ENCODE results near the gene CDKAL1. TPM values are rescaled to one million over a fixed set of nuclear protein-coding genes. Genes with fewer than 3 reads are reported as not detected.

CDKAL1 gene
- total and polyA plus RNA-seq, 2 of the 8 experiments (the other 6 are each of a cell fraction or from before 2014, with no cell fraction given) = 8.4 to 24.6 TPM

DNA sequence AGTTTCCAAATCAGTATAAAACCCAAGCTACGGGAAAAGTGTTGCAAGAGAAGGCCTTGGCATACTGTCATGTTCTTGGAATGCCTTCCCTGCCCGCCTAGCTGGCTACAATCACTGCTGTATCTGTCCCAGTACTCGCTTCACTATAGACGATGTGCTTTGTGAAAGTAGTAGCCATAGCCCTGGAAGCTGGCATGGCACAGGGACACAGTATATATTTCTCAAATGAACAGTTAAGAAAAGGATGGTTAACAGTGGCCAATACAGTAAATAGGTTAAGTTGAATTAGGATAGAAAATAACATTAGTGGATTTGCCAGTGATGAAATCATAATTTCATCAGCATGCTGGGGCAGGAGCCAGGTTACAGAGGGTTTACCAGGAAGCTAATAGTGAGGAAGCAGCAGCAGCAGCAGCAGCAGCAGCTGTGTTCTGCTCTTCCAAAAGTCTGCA, 499.3 kb downstream of the CDKAL1 start (continued):
- TF ChIP-seq BCL11A (IDR thresholded peaks at IDR 0.05; ENCODE audit: low read depth in 2 of 2, low read length in 2 of 2) = no peak

Measured in H1 (cell line).